Activated CD4-positive, alpha-beta memory T cell treated with anti-CD3 and anti-CD28 coated beads, Interleukin-2, amount 10 ng/mL, durations not matched to agents 7 days and 5 days (primary cell): Measurements from ENCODE around the gene FHAD1. TPM values are rescaled to one million over a fixed set of nuclear protein-coding genes. Genes with fewer than 3 reads are reported as not detected.

Experiments
- CTCF ChIA-PET: fragments of 350-600 bp; sonication (Branson Sonifier 250); formaldehyde crosslinking; loops from one replicate; lab custom pipeline; 2021; ENCODE audit warnings: antibody characterized with exemption, inconsistent platforms; lab: Charles Lee
- POLR2A ChIA-PET: fragments of 350-600 bp; sonication (Branson Sonifier 250); formaldehyde crosslinking; loops from one replicate; lab custom pipeline; 2021; ENCODE audit warnings: antibody characterized with exemption; lab: Charles Lee
- DNase-seq: peaks from one replicate; pipeline ENCODE4 v3.0.0-alpha.2; 2020
- H3K27ac Mint-ChIP-seq: one replicate; pipeline ENCODE4 v1.8.0; 2021; ENCODE audit warnings: mild to moderate bottlenecking, mixed read lengths
- H3K27me3 Mint-ChIP-seq: one replicate; pipeline ENCODE4 v1.8.0; 2021; ENCODE audit warnings: mixed read lengths
- H3K36me3 Mint-ChIP-seq: one replicate; pipeline ENCODE4 v1.8.0; 2021; ENCODE audit warnings: low read depth, mixed read lengths
- H3K4me1 Mint-ChIP-seq: one replicate; pipeline ENCODE4 v1.8.0; 2021; ENCODE audit warnings: mixed read lengths
- H3K4me3 Mint-ChIP-seq: one replicate; pipeline ENCODE4 v1.8.0; 2021; ENCODE audit warnings: mild to moderate bottlenecking, mixed read lengths
- H3K9me3 Mint-ChIP-seq: one replicate; pipeline ENCODE4 v1.8.0; 2021; ENCODE audit warnings: mixed read lengths
- total RNA-seq, 2 experiments: library from RNA; stranded (reverse); gene quantifications; one replicate each; pipeline ENCODE4 v1.2.3, GENCODE V29; 2021

Gene FHAD1
- total RNA-seq, 2 experiments from 2014 or later, result 0.18 TPM; not detected in 1

GRCh38 chr1:15435239-15436077, 188.4 kb downstream of the FHAD1 start:
- no peak for DNase-seq
- H3K9me3 Mint-ChIP-seq, result no peaks in the 10 kb centered on the region
- CTCF ChIA-PET, result interaction anchor here (0.7 to 2.4 kb wide), 3 partner anchors 111 to 126 kb away, joined by 3 to 9 read pairs (median 4); no protein-coding TSS in a partner anchor
- peaks cover under 1% of the 10 kb centered on the region for H3K36me3 Mint-ChIP-seq
- H3K27ac Mint-ChIP-seq, result no peak overlapping the region
- no peaks in the 10 kb centered on the region for H3K4me1 Mint-ChIP-seq
- H3K27me3 Mint-ChIP-seq, result no peaks in the 10 kb centered on the region
- no peak overlapping the region for H3K4me3 Mint-ChIP-seq
- POLR2A ChIA-PET, result interaction anchor here (1.2 to 2.0 kb wide), 2 partner anchors 22 to 79 kb away, joined by 3 to 5 read pairs; no protein-coding TSS in a partner anchor

- Mint-ChIP-seq H3K4me3 (no peak overlapping the region), H3K9me3 (no peaks in the 10 kb centered on the region), H3K27ac (no peak overlapping the region), H3K27me3 (no peaks in the 10 kb centered on the region), H3K36me3 (no peaks in the 10 kb centered on the region), H3K4me1 (no peaks in the 10 kb centered on the region)
- ChIA-PET POLR2A (interaction anchor here (0.8 to 1.1 kb wide), 2 partner anchors 114 to 117 kb away, joined by 3 read pairs; no protein-coding TSS in a partner anchor), CTCF (interaction anchor here (2.3 kb wide), 1 partner anchor 114 kb away, joined by 7 read pairs; no protein-coding TSS in a partner anchor)
- no peak for DNase-seq
These were observed 189.9 kb downstream of the FHAD1 start for GRCh38 chr1:15436881-15437442.

DNA sequence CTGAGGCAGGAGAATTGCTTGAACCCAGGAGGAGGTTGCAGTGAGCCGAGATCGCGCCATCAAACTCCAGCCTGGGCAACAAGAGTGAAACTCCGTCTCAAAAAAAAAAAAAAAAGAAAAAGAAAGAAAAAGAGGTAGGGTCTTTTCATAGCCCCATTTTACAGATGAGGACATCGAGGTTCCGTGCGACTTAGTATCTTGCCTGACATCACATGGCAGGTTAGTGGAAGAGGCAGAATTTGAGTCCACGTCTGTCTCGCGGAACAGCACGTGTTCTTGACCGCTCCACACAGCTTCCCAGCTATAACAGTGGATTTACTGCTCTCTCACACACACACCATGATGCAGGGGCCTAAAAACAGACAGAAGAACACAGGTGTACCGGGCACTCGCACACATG, 192.3 kb downstream of the FHAD1 start:
- ChIA-PET CTCF (no interaction called here), POLR2A (no interaction called here)
- H3K36me3 Mint-ChIP-seq, result no peaks in the 10 kb centered on the region
- H3K27ac Mint-ChIP-seq, result no peak overlapping the region
- H3K4me1 Mint-ChIP-seq, result no peaks in the 10 kb centered on the region
- H3K27me3 Mint-ChIP-seq, result peaks cover 1% of the 10 kb centered on the region
- DNase-seq, result no peak
- no peaks in the 10 kb centered on the region for H3K9me3 Mint-ChIP-seq
- no peak overlapping the region for H3K4me3 Mint-ChIP-seq

GRCh38 chr1:15440357-15440756, 193.3 kb downstream of the FHAD1 start:
- H3K9me3 Mint-ChIP-seq, result no peaks in the 10 kb centered on the region

GRCh38 chr1:15441247-15441646, 194.2 kb downstream of the FHAD1 start:
- Mint-ChIP-seq H3K4me3 (no peak overlapping the region), H3K9me3 (no peaks in the 10 kb centered on the region), H3K27me3 (peaks cover 3% of the 10 kb centered on the region), H3K36me3 (no peaks in the 10 kb centered on the region), H3K27ac (no peak overlapping the region), H3K4me1 (peaks cover 10% of the 10 kb centered on the region)
- ChIA-PET POLR2A (no interaction called here), CTCF (interaction anchor here (1.1 to 2.4 kb wide), 2 partner anchors 10 to 118 kb away, joined by 5 read pairs; no protein-coding TSS in a partner anchor)
- no peak for DNase-seq

More at GRCh38 chr1:15440357-15440756, 193.3 kb downstream of the FHAD1 start:
- Mint-ChIP-seq H3K27ac (no peak overlapping the region), H3K27me3 (peaks cover 1% of the 10 kb centered on the region), H3K4me1 (peaks cover 4% of the 10 kb centered on the region), H3K36me3 (no peaks in the 10 kb centered on the region), H3K4me3 (no peak overlapping the region)
- DNase-seq, result no peak
- POLR2A ChIA-PET, result no interaction called here
- CTCF ChIA-PET, result interaction anchor here (2.4 kb wide), 1 partner anchor 10 kb away, joined by 5 read pairs; no protein-coding TSS in a partner anchor

GRCh38 chr1:15442119-15442518, 195.1 kb downstream of the FHAD1 start:
- no peak overlapping the region for H3K4me3 Mint-ChIP-seq
- peaks cover 10% of the 10 kb centered on the region for H3K4me1 Mint-ChIP-seq

DNA sequence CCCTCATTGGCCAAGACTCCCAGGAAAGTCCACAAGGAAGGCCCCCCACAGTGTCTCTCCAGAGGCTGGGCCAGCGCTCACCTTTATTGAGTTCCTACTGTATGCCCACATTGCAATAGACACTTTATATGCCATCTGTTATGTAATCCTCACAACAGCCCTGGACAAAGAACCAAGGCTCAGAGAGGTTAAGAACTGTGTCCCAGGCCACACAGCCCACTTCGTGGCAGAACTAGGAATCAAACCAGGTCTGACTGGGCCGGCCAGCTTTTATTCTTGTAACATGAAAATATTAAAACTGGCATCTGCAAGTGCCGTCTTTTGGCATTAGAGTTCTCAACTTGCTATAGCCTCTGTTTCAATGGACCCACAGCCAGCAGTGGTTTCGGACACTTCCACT, 195.7 kb downstream of the FHAD1 start:
- no peak overlapping the region for H3K27ac Mint-ChIP-seq
- no peaks in the 10 kb centered on the region for H3K36me3 Mint-ChIP-seq
- no peaks in the 10 kb centered on the region for H3K9me3 Mint-ChIP-seq
- H3K27me3 Mint-ChIP-seq, result peaks cover 3% of the 10 kb centered on the region
- DNase-seq, result no peak
- H3K4me3 Mint-ChIP-seq, result no peak overlapping the region
- peaks cover 10% of the 10 kb centered on the region for H3K4me1 Mint-ChIP-seq
- POLR2A ChIA-PET, result no interaction called here
- CTCF ChIA-PET, result interaction anchor here (1.7 kb wide), 1 partner anchor 11 kb away, joined by 8 read pairs; no protein-coding TSS in a partner anchor

More at GRCh38 chr1:15442119-15442518, 195.1 kb downstream of the FHAD1 start:
- ChIA-PET CTCF (interaction anchor here (1.1 to 2.4 kb wide), 2 partner anchors 11 to 118 kb away, joined by 5 read pairs; no protein-coding TSS in a partner anchor), POLR2A (no interaction called here)
- H3K27me3 Mint-ChIP-seq, result peaks cover 3% of the 10 kb centered on the region
- H3K36me3 Mint-ChIP-seq, result no peaks in the 10 kb centered on the region
- H3K9me3 Mint-ChIP-seq, result no peaks in the 10 kb centered on the region
- DNase-seq, result no peak
- H3K27ac Mint-ChIP-seq, result no peak overlapping the region

- POLR2A ChIA-PET, result no interaction called here
- no peak overlapping the region for H3K4me3 Mint-ChIP-seq
- no peak for DNase-seq
- H3K4me1 Mint-ChIP-seq, result peaks cover 10% of the 10 kb centered on the region
- H3K27me3 Mint-ChIP-seq, result peaks cover 3% of the 10 kb centered on the region
- CTCF ChIA-PET, result interaction anchor here (1.7 kb wide), 1 partner anchor 12 kb away, joined by 8 read pairs; no protein-coding TSS in a partner anchor
- no peaks in the 10 kb centered on the region for H3K36me3 Mint-ChIP-seq
- no peaks in the 10 kb centered on the region for H3K9me3 Mint-ChIP-seq
- no peak overlapping the region for H3K27ac Mint-ChIP-seq
These were observed 196.3 kb downstream of the FHAD1 start for GRCh38 chr1:15443281-15443680.

DNA sequence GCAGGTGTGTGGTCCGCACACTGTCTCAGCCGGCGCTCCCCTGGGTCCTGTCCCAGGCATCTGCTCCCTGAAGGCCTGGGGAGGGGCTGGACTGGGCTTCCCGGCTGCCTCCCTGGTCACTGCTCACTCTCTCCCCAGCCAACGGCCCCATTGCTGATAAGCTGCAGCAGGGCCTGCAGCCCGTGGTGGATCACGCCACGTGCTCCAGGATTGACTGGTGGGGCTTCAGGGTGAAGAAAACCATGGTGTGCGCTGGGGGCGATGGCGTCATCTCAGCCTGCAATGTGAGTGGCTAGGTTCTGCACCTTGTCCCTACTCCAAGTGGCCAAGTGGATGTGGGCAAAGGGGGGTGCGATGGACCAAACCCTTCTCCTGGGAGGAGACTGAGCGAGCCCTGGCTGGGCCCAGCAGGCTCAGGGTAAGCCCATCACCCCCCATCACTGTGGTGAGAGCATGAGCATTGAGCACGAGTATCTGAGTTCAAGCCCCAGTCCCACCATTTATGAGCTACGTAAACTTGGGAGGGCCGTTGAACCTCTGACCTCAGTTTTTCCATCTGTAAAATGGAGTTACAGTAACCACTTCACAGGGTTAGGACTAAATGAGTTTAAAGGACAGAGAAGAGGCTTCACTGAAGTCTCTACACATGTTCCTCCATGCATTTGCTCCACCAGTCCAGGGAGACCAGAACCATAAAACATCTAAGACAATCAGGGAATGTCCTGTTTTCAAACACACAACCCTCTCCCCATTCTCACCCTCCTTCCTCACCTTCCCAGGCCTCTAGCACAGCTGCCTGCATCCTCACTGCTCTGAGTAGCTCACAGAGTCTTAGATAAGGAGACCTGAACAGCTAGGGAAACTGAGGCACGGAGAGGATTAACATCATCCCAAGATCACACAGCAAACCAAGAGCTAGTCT, 197.7 kb downstream of the FHAD1 start:
- POLR2A ChIA-PET, result no interaction called here
- Mint-ChIP-seq H3K4me1 (peaks cover 10% of the 10 kb centered on the region), H3K36me3 (no peaks in the 10 kb centered on the region), H3K27me3 (peaks cover 3% of the 10 kb centered on the region), H3K4me3 (no peak overlapping the region), H3K27ac (no peak overlapping the region), H3K9me3 (no peaks in the 10 kb centered on the region)
- DNase-seq, result no peak
- CTCF ChIA-PET, result interaction anchor here (1.7 kb wide), 1 partner anchor 13 kb away, joined by 8 read pairs; no protein-coding TSS in a partner anchor

DNA sequence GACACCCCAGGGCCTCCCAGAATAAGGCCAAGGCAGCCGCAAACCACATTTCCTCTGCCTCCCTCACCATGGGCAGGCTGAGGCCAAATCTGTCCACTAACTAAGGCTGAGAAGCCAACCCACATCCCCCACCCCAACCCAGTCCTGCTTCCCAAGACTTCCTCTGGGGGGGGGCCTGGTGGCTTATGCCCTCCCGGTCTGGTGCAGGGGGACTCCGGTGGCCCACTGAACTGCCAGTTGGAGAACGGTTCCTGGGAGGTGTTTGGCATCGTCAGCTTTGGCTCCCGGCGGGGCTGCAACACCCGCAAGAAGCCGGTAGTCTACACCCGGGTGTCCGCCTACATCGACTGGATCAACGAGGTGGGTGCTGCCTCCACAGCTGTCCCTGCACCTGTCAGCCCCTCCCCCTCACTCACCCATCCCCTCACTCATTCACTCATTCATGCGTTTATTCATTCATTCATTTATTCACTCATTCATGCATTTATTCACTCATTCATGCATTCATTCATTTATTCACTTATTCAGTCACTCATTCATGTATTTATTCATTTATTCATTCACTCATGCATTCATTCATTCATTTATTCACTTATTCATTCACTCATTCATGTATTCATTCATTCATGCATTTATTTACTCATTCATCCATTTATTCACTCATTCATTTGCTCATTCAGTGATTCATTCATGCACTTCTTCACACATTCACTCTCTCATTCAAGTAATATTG, 198.5 kb downstream of the FHAD1 start:
- peaks cover 3% of the 10 kb centered on the region for H3K27me3 Mint-ChIP-seq
- no peak overlapping the region for H3K27ac Mint-ChIP-seq
- H3K4me3 Mint-ChIP-seq, result no peak overlapping the region
- DNase-seq, result no peak
- no peaks in the 10 kb centered on the region for H3K36me3 Mint-ChIP-seq
- ChIA-PET CTCF (no interaction called here), POLR2A (no interaction called here)
- H3K4me1 Mint-ChIP-seq, result peaks cover 10% of the 10 kb centered on the region
- no peaks in the 10 kb centered on the region for H3K9me3 Mint-ChIP-seq

DNA sequence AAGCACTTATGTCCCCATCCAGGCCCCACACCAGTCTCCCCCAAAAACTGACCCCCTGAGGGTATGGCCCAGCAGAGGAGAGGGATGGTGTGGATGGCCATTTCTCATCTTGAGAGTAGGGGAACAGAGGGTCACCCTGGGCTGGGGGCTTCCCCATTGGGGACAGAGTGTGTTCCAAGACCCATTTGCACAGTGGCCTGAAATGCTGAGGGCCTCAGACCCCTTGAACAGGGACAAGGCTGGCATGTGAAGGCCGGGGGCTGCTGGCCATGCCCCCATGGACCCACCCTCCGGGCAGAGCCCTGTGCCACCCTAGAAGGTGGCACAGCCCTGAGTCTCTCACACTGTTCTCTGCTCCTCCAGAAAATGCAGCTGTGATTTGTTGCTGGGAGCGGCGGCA, 199.2 kb downstream of the FHAD1 start:
- Mint-ChIP-seq H3K36me3 (no peaks in the 10 kb centered on the region), H3K27ac (no peak overlapping the region), H3K4me1 (peaks cover 10% of the 10 kb centered on the region), H3K4me3 (no peak overlapping the region), H3K9me3 (no peaks in the 10 kb centered on the region), H3K27me3 (peaks cover 5% of the 10 kb centered on the region)
- CTCF ChIA-PET, result no interaction called here
- no peak for DNase-seq
- POLR2A ChIA-PET, result no interaction called here
